ENCODE measurements around the gene EPRS1.

- TF ChIP-seq CTCF (IDR thresholded peaks at IDR 0.05) (no peak), EP300 (IDR thresholded peaks at IDR 0.05; ENCODE audit: low read depth) (no peak)
Measured at GRCh38 chr1:220045356-220046051, 801 bp downstream of the EPRS1 start.
